RWPE2 (cell line): ENCODE measurements around the gene GP9.

Experiments used
- ATAC-seq: fragments of 200-7000 bp; cut with Tn5 transposase; 3 replicates; pipeline ENCODE4 v1.9.1; 2021; ENCODE audit warnings: low read depth
- DNase-seq: peaks from one replicate; pipeline ENCODE4 v3.0.0-alpha.2; 2020; ENCODE audit warnings: low spot score
- H3K27ac ChIP-seq: fragments of 450-650 bp; 2 replicates; pipeline ENCODE4 v1.5.1; 2017; ENCODE audit warnings: mild to moderate bottlenecking; ENCODE audit not compliant: poor library complexity, severe bottlenecking
- H3K27me3 ChIP-seq: fragments of 250-450 bp; sonication (Bioruptor Pico); 2 replicates; pipeline ENCODE4 v1.5.1; 2021; ENCODE audit warnings: mild to moderate bottlenecking, moderate library complexity; ENCODE audit not compliant: insufficient read depth, poor library complexity, severe bottlenecking
- H3K36me3 ChIP-seq: fragments of 250-450 bp; sonication (Bioruptor Pico); 2 replicates; pipeline ENCODE4 v1.5.1; 2020; ENCODE audit warnings: low read depth, mild to moderate bottlenecking, moderate library complexity
- H3K4me1 ChIP-seq: fragments of 250-450 bp; sonication (Bioruptor Pico); 2 replicates; pipeline ENCODE4 v1.5.1; 2021; ENCODE audit warnings: mild to moderate bottlenecking, moderate library complexity; ENCODE audit not compliant: insufficient read depth, poor library complexity, severe bottlenecking
- H3K4me3 ChIP-seq: fragments of 250-450 bp; sonication (Bioruptor Pico); 2 replicates; pipeline ENCODE4 v1.5.1; 2021; ENCODE audit warnings: mild to moderate bottlenecking, moderate library complexity; ENCODE audit not compliant: severe bottlenecking
- H3K9me3 ChIP-seq: fragments of 250-450 bp; sonication (Bioruptor Pico); 2 replicates; pipeline ENCODE4 v1.5.1; 2021; ENCODE audit warnings: mild to moderate bottlenecking, moderate library complexity; ENCODE audit not compliant: severe bottlenecking
- CTCF ChIP-seq: fragments of 450-650 bp; IDR thresholded peaks from one replicate; pipeline ENCODE4 v1.5.1; 2017; ENCODE audit warnings: mild to moderate bottlenecking, moderate library complexity; ENCODE audit not compliant: poor library complexity, severe bottlenecking

GP9 gene

GRCh38 chr3:129019266-129019665 lies 41.3 kb upstream of the GP9 start:
- Histone ChIP-seq H3K4me3 (no peak overlapping the region), H3K4me1 (no peaks in the 10 kb centered on the region), H3K27ac (no peak overlapping the region)

GRCh38 chr3:129020691-129021090 lies 39.9 kb upstream of the GP9 start:
- Histone ChIP-seq H3K27ac (no peak overlapping the region), H3K9me3 (no peaks in the 10 kb centered on the region), H3K4me3 (no peak overlapping the region), H3K27me3 (no peaks in the 10 kb centered on the region), H3K4me1 (no peaks in the 10 kb centered on the region), H3K36me3 (no peaks in the 10 kb centered on the region)
- DNase-seq (no peak), ATAC-seq (no peak)
- no peak for TF ChIP-seq CTCF

More at GRCh38 chr3:129019266-129019665, 41.3 kb upstream of the GP9 start:
- Histone ChIP-seq H3K27me3 (no peaks in the 10 kb centered on the region), H3K36me3 (no peaks in the 10 kb centered on the region), H3K9me3 (no peaks in the 10 kb centered on the region)
- TF ChIP-seq CTCF = no peak
- DNase-seq = no peak
- no peak for ATAC-seq

GRCh38 chr3:129021140-129021551 lies 39.4 kb upstream of the GP9 start:
- no peak overlapping the region for H3K4me3 ChIP-seq
- no peaks in the 10 kb centered on the region for H3K27me3 ChIP-seq
- no peaks in the 10 kb centered on the region for H3K9me3 ChIP-seq
- ATAC-seq (no peak), DNase-seq (no peak)
- no peak overlapping the region for H3K27ac ChIP-seq
- H3K4me1 ChIP-seq = no peaks in the 10 kb centered on the region
- no peak for TF ChIP-seq CTCF
- no peaks in the 10 kb centered on the region for H3K36me3 ChIP-seq

- H3K27me3 ChIP-seq = no peaks in the 10 kb centered on the region
- H3K27ac ChIP-seq = no peak overlapping the region
- H3K36me3 ChIP-seq = no peaks in the 10 kb centered on the region
- H3K9me3 ChIP-seq = no peaks in the 10 kb centered on the region
- no peak for TF ChIP-seq CTCF
- H3K4me3 ChIP-seq = no peak overlapping the region
- no peak for ATAC-seq
- no peak for DNase-seq
- H3K4me1 ChIP-seq = peaks cover 7% of the 10 kb centered on the region
Observed at GRCh38 chr3:129022114-129023007, 38.2 kb upstream of the GP9 start.

GRCh38 chr3:129023008-129023358 lies 37.6 kb upstream of the GP9 start:
- Histone ChIP-seq H3K27ac (no peak overlapping the region), H3K9me3 (no peaks in the 10 kb centered on the region), H3K36me3 (no peaks in the 10 kb centered on the region), H3K27me3 (no peaks in the 10 kb centered on the region), H3K4me3 (no peak overlapping the region), H3K4me1 (peaks cover 11% of the 10 kb centered on the region)
- DNase-seq = no peak
- TF ChIP-seq CTCF = no peak
- ATAC-seq = no peak
